PFSK-1 (cell line): ENCODE results near the gene LIX1.

Experiments used
- FOXP2 ChIP-seq: optimal IDR thresholded peaks from 2 replicates; pipeline ENCODE3; 2011; ENCODE audit warnings: borderline replicate concordance, control low read depth, inconsistent platforms; ENCODE audit not compliant: insufficient read depth; ENCODE audit errors: extremely low read length, extremely low read depth
- POLR2AphosphoS5 ChIP-seq: IDR thresholded peaks from 2 replicates; pipeline ENCODE4 v1.6.1; 2012; ENCODE audit warnings: low read depth, mild to moderate bottlenecking, control low read depth, low read length, moderate library complexity
- SIN3A ChIP-seq: IDR thresholded peaks from 2 replicates; pipeline ENCODE4 v1.6.1; 2012; ENCODE audit warnings: mild to moderate bottlenecking, low read length, moderate library complexity, borderline replicate concordance; ENCODE audit not compliant: insufficient read depth
- TAF1 ChIP-seq: IDR thresholded peaks from 2 replicates; pipeline ENCODE4 v1.6.1; 2012; ENCODE audit warnings: low read length, control low read depth, borderline replicate concordance; ENCODE audit not compliant: insufficient read depth
- TF ChIP-seq, protein P1 (sequence below), 2 experiments: IDR thresholded peaks; 2 replicates each; pipeline versions ENCODE4 v1.6.1 to v1.8.0; 2011 to 2012; ENCODE audit warnings: low read depth in 2 of 2, low read length in 2 of 2, control low read depth in 1 of 2, inconsistent platforms in 1 of 2, mild to moderate bottlenecking in 1 of 2, moderate library complexity in 1 of 2; ENCODE audit not compliant: insufficient read depth in 1 of 2

Gene LIX1

DNA sequence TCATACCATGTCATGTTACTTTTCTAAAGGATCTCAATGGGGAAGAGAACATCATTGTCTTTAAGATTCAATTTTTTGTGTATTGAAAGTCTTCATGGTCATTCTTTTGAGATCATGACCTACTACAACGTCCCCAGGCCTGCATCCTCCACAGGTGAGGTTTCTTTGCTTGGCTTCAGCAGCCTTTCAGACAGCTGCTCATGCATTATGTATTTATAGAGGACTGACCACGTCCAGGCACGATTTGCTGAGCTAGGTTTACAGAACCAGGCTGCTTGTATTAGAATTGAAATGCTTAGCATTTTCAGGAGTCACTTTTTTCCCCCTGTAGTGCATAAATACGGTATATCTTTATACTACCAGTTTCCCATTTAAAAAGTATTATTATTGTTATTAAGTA is 70.4 kb downstream of the LIX1 start:
- no peak for TF ChIP-seq SIN3A
- no peak for TF ChIP-seq POLR2AphosphoS5
- TF ChIP-seq, protein P1, sequence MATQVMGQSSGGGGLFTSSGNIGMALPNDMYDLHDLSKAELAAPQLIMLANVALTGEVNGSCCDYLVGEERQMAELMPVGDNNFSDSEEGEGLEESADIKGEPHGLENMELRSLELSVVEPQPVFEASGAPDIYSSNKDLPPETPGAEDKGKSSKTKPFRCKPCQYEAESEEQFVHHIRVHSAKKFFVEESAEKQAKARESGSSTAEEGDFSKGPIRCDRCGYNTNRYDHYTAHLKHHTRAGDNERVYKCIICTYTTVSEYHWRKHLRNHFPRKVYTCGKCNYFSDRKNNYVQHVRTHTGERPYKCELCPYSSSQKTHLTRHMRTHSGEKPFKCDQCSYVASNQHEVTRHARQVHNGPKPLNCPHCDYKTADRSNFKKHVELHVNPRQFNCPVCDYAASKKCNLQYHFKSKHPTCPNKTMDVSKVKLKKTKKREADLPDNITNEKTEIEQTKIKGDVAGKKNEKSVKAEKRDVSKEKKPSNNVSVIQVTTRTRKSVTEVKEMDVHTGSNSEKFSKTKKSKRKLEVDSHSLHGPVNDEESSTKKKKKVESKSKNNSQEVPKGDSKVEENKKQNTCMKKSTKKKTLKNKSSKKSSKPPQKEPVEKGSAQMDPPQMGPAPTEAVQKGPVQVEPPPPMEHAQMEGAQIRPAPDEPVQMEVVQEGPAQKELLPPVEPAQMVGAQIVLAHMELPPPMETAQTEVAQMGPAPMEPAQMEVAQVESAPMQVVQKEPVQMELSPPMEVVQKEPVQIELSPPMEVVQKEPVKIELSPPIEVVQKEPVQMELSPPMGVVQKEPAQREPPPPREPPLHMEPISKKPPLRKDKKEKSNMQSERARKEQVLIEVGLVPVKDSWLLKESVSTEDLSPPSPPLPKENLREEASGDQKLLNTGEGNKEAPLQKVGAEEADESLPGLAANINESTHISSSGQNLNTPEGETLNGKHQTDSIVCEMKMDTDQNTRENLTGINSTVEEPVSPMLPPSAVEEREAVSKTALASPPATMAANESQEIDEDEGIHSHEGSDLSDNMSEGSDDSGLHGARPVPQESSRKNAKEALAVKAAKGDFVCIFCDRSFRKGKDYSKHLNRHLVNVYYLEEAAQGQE (IDR thresholded peaks at IDR 0.05; ENCODE audit: insufficient read depth in 1 of 2, low read depth in 2 of 2, low read length in 2 of 2): no peak
- TF ChIP-seq FOXP2: no peak
- TF ChIP-seq TAF1: no peak

DNA sequence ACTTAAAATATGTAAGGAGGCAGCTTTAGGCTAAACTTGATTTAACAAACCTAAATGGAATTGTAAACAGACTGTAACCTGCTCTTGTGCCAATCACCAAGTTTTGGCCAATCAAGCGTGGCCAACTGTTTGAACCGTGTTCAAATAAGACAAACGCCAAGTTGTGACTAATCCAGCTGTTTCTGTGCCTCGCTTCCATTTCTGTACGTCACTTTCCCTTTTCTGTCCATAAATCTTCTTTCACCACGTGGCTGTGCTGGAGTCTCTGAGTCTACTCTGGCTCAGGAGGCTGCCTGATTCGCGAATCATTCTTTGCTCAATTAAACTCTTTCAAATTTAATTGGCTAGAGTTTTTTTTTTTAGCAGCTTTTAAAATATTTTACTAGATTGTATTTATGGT is 71.3 kb downstream of the LIX1 start:
- TF ChIP-seq, protein P1 (IDR thresholded peaks at IDR 0.05; ENCODE audit: insufficient read depth in 1 of 2, low read depth in 2 of 2, low read length in 2 of 2): no peak
- no peak for TF ChIP-seq POLR2AphosphoS5
- TF ChIP-seq SIN3A: no peak
- no peak for TF ChIP-seq TAF1
- TF ChIP-seq FOXP2: no peak

GRCh38 chr5:97070234-97070633 is 72.2 kb downstream of the LIX1 start:
- TF ChIP-seq FOXP2 (no peak), TAF1 (no peak), SIN3A (no peak), POLR2AphosphoS5 (no peak)
- TF ChIP-seq, protein P1 (IDR thresholded peaks at IDR 0.05; ENCODE audit: insufficient read depth in 1 of 2, low read depth in 2 of 2, low read length in 2 of 2): no peak

- TF ChIP-seq, protein P1 (IDR thresholded peaks at IDR 0.05; ENCODE audit: insufficient read depth in 1 of 2, low read depth in 2 of 2, low read length in 2 of 2): no peak
- no peak for TF ChIP-seq SIN3A
- no peak for TF ChIP-seq FOXP2
- no peak for TF ChIP-seq TAF1
- no peak for TF ChIP-seq POLR2AphosphoS5
Observed at GRCh38 chr5:97067296-97067850, 75.0 kb downstream of the LIX1 start.

GRCh38 chr5:97065475-97065874 is 76.9 kb downstream of the LIX1 start:
- TF ChIP-seq SIN3A: no peak
- no peak for TF ChIP-seq FOXP2
- TF ChIP-seq POLR2AphosphoS5: no peak
- TF ChIP-seq TAF1: no peak
- TF ChIP-seq, protein P1 (IDR thresholded peaks at IDR 0.05; ENCODE audit: insufficient read depth in 1 of 2, low read depth in 2 of 2, low read length in 2 of 2): no peak
